HepG2 (cell line): ENCODE data around the gene HES7. TPM values are rescaled to one million over a fixed set of nuclear protein-coding genes. Genes with fewer than 3 reads are reported as not detected.

Source experiments
- ATAC-seq: fragments of 200-7000 bp; cut with Tn5 transposase; 3 replicates; pipeline ENCODE4 v1.9.1; 2020; ENCODE audit warnings: mild to moderate bottlenecking, moderate library complexity
- BruUV-seq: library from RNA; stranded (reverse); fragments of 400-500 nt; replicated peaks from 2 replicates; lab custom pipeline; 2021; lab: Mats Ljungman, UMichigan
- CTCF ChIA-PET: fragments of 300-600 bp; formaldehyde crosslinking; extraction: SDS; loops from one replicate; lab custom pipeline; 2021; ENCODE audit warnings: low total read pairs, inconsistent platforms, low intra/inter-chr PET ratio; lab: Yijun Ruan, JAX
- POLR2A ChIA-PET: fragments of 350-600 bp; sonication (Branson Sonifier 250); formaldehyde crosslinking; loops from one replicate; lab custom pipeline; 2020; ENCODE audit warnings: antibody characterized with exemption, inconsistent platforms; lab: Yijun Ruan, JAX
- DNase-seq: peaks from one replicate; pipeline ENCODE4 v3.0.0-alpha.2; 2015; ENCODE audit warnings: low spot score
- FAIRE-seq: peaks from 3 replicates; lab custom pipeline; 2011; peaks lifted over from hg19 to GRCh38; lab: Jason Lieb, UNC
- H2AFZ ChIP-seq: one replicate; pipeline ENCODE4 v1.6.1; 2011; ENCODE audit warnings: low read length, inconsistent platforms
- H3K27ac ChIP-seq: fragments of 300-600 bp; 3 replicates; pipeline ENCODE4 v1.8.0; 2011; ENCODE audit warnings: mixed run types, mild to moderate bottlenecking, mixed read lengths, low read length, inconsistent platforms; ENCODE audit not compliant: insufficient read depth; ENCODE audit errors: extremely low read length
- H3K27me3 ChIP-seq, 2 experiments: fragments of 200-600 bp in 1 of 2; 2 replicates in 1 of 2; 3 replicates in 1 of 2; pipeline versions ENCODE4 v1.6.0 to v1.8.0; 2011; ENCODE audit warnings: low read length in 2 of 2, mild to moderate bottlenecking in 2 of 2, moderate library complexity in 2 of 2, inconsistent platforms in 1 of 2; ENCODE audit not compliant: insufficient read depth in 2 of 2, control insufficient read depth in 1 of 2
- H3K36me3 ChIP-seq, 2 experiments: fragments of 200-600 bp in 1 of 2; replicated peaks in 1 of 2; 2 replicates in 1 of 2; 3 replicates in 1 of 2; pipeline versions ENCODE4 v1.5.1 to v1.8.0; 2011; ENCODE audit warnings: low read length in 2 of 2, inconsistent platforms in 1 of 2; ENCODE audit not compliant: insufficient read depth in 2 of 2, control insufficient read depth in 1 of 2
- H3K4me1 ChIP-seq: 2 replicates; pipeline ENCODE4 v1.5.1; 2012; ENCODE audit warnings: low read length, inconsistent platforms; ENCODE audit not compliant: insufficient read depth
- H3K4me2 ChIP-seq: 2 replicates; pipeline ENCODE4 v1.6.0; 2011; ENCODE audit warnings: low read depth, low read length, inconsistent platforms
- H3K4me3 ChIP-seq, 3 experiments: fragments of 200-600 bp in 1 of 3; sonication (generic), shearing (Covaris generic) in 1 of 3; replicated peaks in 1 of 3; 2 replicates each; pipeline ENCODE4 v1.5.1; 2011 to 2016; ENCODE audit warnings: low read length in 3 of 3, inconsistent platforms in 2 of 3, low read depth in 2 of 3, mild to moderate bottlenecking in 2 of 3, control low read depth in 1 of 3, mixed read lengths in 1 of 3; ENCODE audit not compliant: insufficient read depth in 1 of 3
- H3K79me2 ChIP-seq: one replicate; pipeline ENCODE4 v1.6.1; 2011; ENCODE audit warnings: low read length, inconsistent platforms; ENCODE audit not compliant: insufficient read depth
- H3K9ac ChIP-seq: 2 replicates; pipeline ENCODE4 v1.6.0; 2011; ENCODE audit warnings: mild to moderate bottlenecking, low read depth, low read length, inconsistent platforms; ENCODE audit not compliant: insufficient read depth
- H3K9me3 ChIP-seq: 2 replicates; pipeline ENCODE4 v1.5.1; 2012; ENCODE audit warnings: mild to moderate bottlenecking, low read length
- H4K20me1 ChIP-seq: 2 replicates; pipeline ENCODE4 v1.6.0; 2011; ENCODE audit warnings: inconsistent platforms, mild to moderate bottlenecking, low read length, moderate library complexity; ENCODE audit not compliant: insufficient read depth
- FIP1L1 ChIP-seq: fragments of 200-400 bp; formaldehyde crosslinking; IDR thresholded peaks from 2 replicates; pipeline ENCODE4 v1.6.1; 2018; ENCODE audit warnings: low read depth, mild to moderate bottlenecking, low read length, moderate library complexity, borderline replicate concordance; ENCODE audit not compliant: insufficient read depth
- GRHL1 ChIP-seq: sonication (generic); formaldehyde crosslinking; conservative IDR thresholded peaks from 2 replicates; pipeline ENCODE4 v1.8.0; 2022; ENCODE audit warnings: missing genetic modification reagents
- KLF15 ChIP-seq: sonication (generic); formaldehyde crosslinking; IDR thresholded peaks from 2 replicates; pipeline ENCODE4 v1.8.1; 2023; ENCODE audit warnings: borderline replicate concordance, mild to moderate bottlenecking, inconsistent platforms, missing genetic modification reagents, mixed read lengths
- NFIC ChIP-seq: IDR thresholded peaks from 2 replicates; pipeline ENCODE4 v1.6.1; 2012; ENCODE audit warnings: mild to moderate bottlenecking, low read length, inconsistent platforms
- POLR2G ChIP-seq: fragments of 200-400 bp; formaldehyde crosslinking; IDR thresholded peaks from 2 replicates; pipeline ENCODE4 v1.6.1; 2018; ENCODE audit warnings: mild to moderate bottlenecking, low read depth, low read length, moderate library complexity
- PTBP1 ChIP-seq: fragments of 200-400 bp; formaldehyde crosslinking; IDR thresholded peaks from 2 replicates; pipeline ENCODE4 v1.6.1; 2018; ENCODE audit warnings: low read length, low read depth; ENCODE audit not compliant: poor library complexity, severe bottlenecking
- ZBTB42 ChIP-seq: sonication (generic); formaldehyde crosslinking; IDR thresholded peaks from 2 replicates; pipeline ENCODE4 v1.5.0; 2020; ENCODE audit warnings: mild to moderate bottlenecking, missing genetic modification reagents
- ZFP36 ChIP-seq: fragments of 150-350 bp; IDR thresholded peaks from 2 replicates; pipeline ENCODE4 v1.6.1; 2018; ENCODE audit warnings: borderline replicate concordance, low read length, low read depth; ENCODE audit not compliant: partially characterized antibody
- ZFP91 ChIP-seq: sonication (generic); formaldehyde crosslinking; IDR thresholded peaks from 2 replicates; pipeline ENCODE4 v1.9.0; 2022; ENCODE audit warnings: missing genetic modification reagents, mild to moderate bottlenecking, borderline replicate concordance
- ZMAT3 ChIP-seq: sonication (generic); formaldehyde crosslinking; conservative IDR thresholded peaks from 2 replicates; pipeline ENCODE4 v1.7.0; 2021; ENCODE audit warnings: missing genetic modification reagents
- ZNF354B ChIP-seq: sonication (generic); formaldehyde crosslinking; IDR thresholded peaks from 2 replicates; pipeline ENCODE4 v1.8.0; 2022; ENCODE audit warnings: mild to moderate bottlenecking, missing genetic modification reagents
- ZNF556 ChIP-seq: sonication (generic); formaldehyde crosslinking; IDR thresholded peaks from 2 replicates; pipeline ENCODE4 v1.4.0; 2020; ENCODE audit warnings: mild to moderate bottlenecking, missing genetic modification reagents, borderline replicate concordance
- ZNF609 ChIP-seq: sonication (generic); formaldehyde crosslinking; IDR thresholded peaks from 2 replicates; pipeline ENCODE4 v1.4.0; 2020; ENCODE audit warnings: mild to moderate bottlenecking, missing genetic modification reagents, borderline replicate concordance
- ZNF629 ChIP-seq: sonication (generic); formaldehyde crosslinking; conservative IDR thresholded peaks from 2 replicates; pipeline ENCODE4 v1.5.0; 2020; ENCODE audit warnings: missing genetic modification reagents
- ZNF839 ChIP-seq: sonication (generic); formaldehyde crosslinking; IDR thresholded peaks from 2 replicates; pipeline ENCODE4 v1.4.0; 2020; ENCODE audit warnings: missing genetic modification reagents, mild to moderate bottlenecking, borderline replicate concordance
- WGBS: methylation state at CpG from one replicate; pipeline ENCODE4 v1.1.6; 2017; ENCODE audit warnings: low lambda C conversion rate; 5-methylcytosine and 5-hydroxymethylcytosine counted together
- in situ Hi-C: cut with HindIII; loops from 2 replicates; pipeline ENCODE4 v1.10.0; 2017; ENCODE audit warnings: low pct_unique_long_range_greater_than_20kb; ENCODE audit not compliant: extremely low pct_ligation_motif_present
- intact Hi-C: fragments of 100-400 bp; cut with micrococcal nuclease; formaldehyde crosslinking; loops from one replicate; pipeline ENCODE4 v1.10.0; 2022; ENCODE audit not compliant: unreplicated experiment
- polyA plus RNA-seq, 8 experiments: library from polyadenylated mRNA; depleted of rRNA in 3 of 8; stranded (reverse) in 7 of 8; unstranded in 1 of 8; fragments of >200 nt; fragmentation: Illumina TruSeq in 4 of 8; extraction: Trizol in 4 of 8; gene quantifications; 2 replicates each; pipeline versions ENCODE4 v1.2.1 to v1.2.3, GENCODE V29; 2011 to 2016; ENCODE audit warnings: low read depth in 4 of 8, missing spikeins in 1 of 8, mixed read lengths in 1 of 8; ENCODE audit not compliant: insufficient read depth in 1 of 8
- total RNA-seq, 5 experiments: library from RNA; depleted of rRNA; stranded (reverse); fragments of >200 nt; fragmentation: Illumina TruSeq; extraction: Trizol; gene quantifications; 2 replicates each; pipeline ENCODE4 v1.2.3, GENCODE V29; 2016; ENCODE audit warnings: low read depth in 1 of 5

Gene HES7
- total and polyA plus RNA-seq, 2 of the 13 experiments (the other 11 are each of a cell fraction or from before 2014, with no cell fraction given), result not detected

- no peak for FAIRE-seq
- no peaks in the 10 kb centered on the region for H3K36me3 ChIP-seq
- TF ChIP-seq ZNF629 (CRISPR knock-in tag) (no peak), ZNF839 (CRISPR knock-in tag) (no peak), NFIC (no peak), GRHL1 (CRISPR knock-in tag) (no peak), FIP1L1 (no peak), PTBP1 (no peak), ZBTB42 (CRISPR knock-in tag) (no peak), ZMAT3 (CRISPR knock-in tag) (no peak), POLR2G (no peak), ZFP36 (no peak), ZNF609 (CRISPR knock-in tag) (no peak), ZNF556 (CRISPR knock-in tag) (no peak), KLF15 (CRISPR knock-in tag) (no peak), ZFP91 (no peak), ZNF354B (CRISPR knock-in tag) (no peak)
- H2AFZ ChIP-seq, result no peak overlapping the region
- H3K27ac ChIP-seq, result no peak overlapping the region
- no peaks in the 10 kb centered on the region for H4K20me1 ChIP-seq
- ATAC-seq, result no peak
- H3K9me3 ChIP-seq, result no peaks in the 10 kb centered on the region
- H3K9ac ChIP-seq, result no peak overlapping the region
- H3K79me2 ChIP-seq, result no peaks in the 10 kb centered on the region
- no peak overlapping the region for H3K4me3 ChIP-seq
- DNase-seq, result no peak
- no peaks in the 10 kb centered on the region for H3K4me1 ChIP-seq
- H3K27me3 ChIP-seq, result peaks cover 7 to 62% of the 10 kb centered on the region in 2 experiments; a peak in 4 of 5 replicates
- WGBS, result 53% methylated on average over 6 of the region's 6 CpGs
- no peak overlapping the region for H3K4me2 ChIP-seq
- no TSS peak for BruUV-seq
- ChIA-PET POLR2A (no interaction called here), CTCF (interaction anchor here (1.7 to 2.5 kb wide), 3 partner anchors 17 to 51 kb away, joined by 4 to 14 read pairs (median 11); no protein-coding TSS in a partner anchor)
- intact Hi-C loops (loop anchor here (1.0 to 5.0 kb wide), 2 partner anchors 7 to 49 kb away; partner anchors contain the start of gene ALOXE3), in situ Hi-C loops (no loop called here)
Observed at GRCh38 chr17:8110907-8111306, 13.0 kb downstream of the HES7 start.
